SK-N-SH (cell line): Measurements from ENCODE around the gene RNASEH2B.

Experiments
- CHD2 ChIP-seq: fragments of 150-350 bp; IDR thresholded peaks from 2 replicates; pipeline ENCODE4 v1.6.1; 2018; ENCODE audit warnings: low read length; ENCODE audit not compliant: partially characterized antibody
- POLR2AphosphoS5 ChIP-seq: IDR thresholded peaks from 2 replicates; pipeline ENCODE4 v1.6.1; 2012; ENCODE audit warnings: low read depth, low read length
- RAD21 ChIP-seq: IDR thresholded peaks from 2 replicates; pipeline ENCODE4 v1.6.1; 2012; ENCODE audit warnings: mild to moderate bottlenecking, low read length
- USF2 ChIP-seq: fragments of 150-350 bp; IDR thresholded peaks from 2 replicates; pipeline ENCODE4 v1.6.1; 2017; ENCODE audit warnings: antibody characterized with exemption, low read length, low read depth, borderline replicate concordance

- TF ChIP-seq CHD2 (no peak), POLR2AphosphoS5 (no peak), RAD21 (no peak), USF2 (no peak)
Measured at GRCh38 chr13:50884265-50884664, 25.3 kb upstream of the RNASEH2B start.
